ENCODE data around the gene GPR37.

GPR37 gene

GRCh38 chr7:124758327-124758726 lies 7.3 kb downstream of the GPR37 start:
- no peaks in the 10 kb centered on the region for H3K9me3 ChIP-seq (ENCODE audit: low read length)
- TF ChIP-seq CTCF (IDR thresholded peaks at IDR 0.05; ENCODE audit: low read length) (no peak), EZH2 (IDR thresholded peaks at IDR 0.05; ENCODE audit: borderline replicate concordance, low read length) (no peak)
- no peaks in the 10 kb centered on the region for H3K9me2 ChIP-seq (ENCODE audit: low read depth, low read length)
- H3K4me2 ChIP-seq (ENCODE audit: low read length), result no peak overlapping the region
- H3K79me2 ChIP-seq (ENCODE audit: insufficient read depth, low read length), result no peaks in the 10 kb centered on the region
- no peaks in the 10 kb centered on the region for H4K20me1 ChIP-seq (ENCODE audit: insufficient read depth, low read length)
- no peaks in the 10 kb centered on the region for H3K36me3 ChIP-seq (ENCODE audit: insufficient read depth, low read length)
- H3F3A ChIP-seq (ENCODE audit: insufficient read depth, low read length), result no peaks in the 10 kb centered on the region
- no peak overlapping the region for H3K9ac ChIP-seq (ENCODE audit: low read length)
- H2AFZ ChIP-seq (ENCODE audit: low read length), result no peak overlapping the region
- no peak overlapping the region for H3K27ac ChIP-seq (ENCODE audit: low read depth, low read length, poor library complexity, severe bottlenecking)
- no peaks in the 10 kb centered on the region for H3K4me1 ChIP-seq (ENCODE audit: insufficient read depth, low read length, severe bottlenecking)
- H3K27me3 ChIP-seq (ENCODE audit: insufficient read depth, low read length), result no peaks in the 10 kb centered on the region
- H3K4me3 ChIP-seq (ENCODE audit: low read depth, low read length, poor library complexity, severe bottlenecking), result no peak overlapping the region

DNA sequence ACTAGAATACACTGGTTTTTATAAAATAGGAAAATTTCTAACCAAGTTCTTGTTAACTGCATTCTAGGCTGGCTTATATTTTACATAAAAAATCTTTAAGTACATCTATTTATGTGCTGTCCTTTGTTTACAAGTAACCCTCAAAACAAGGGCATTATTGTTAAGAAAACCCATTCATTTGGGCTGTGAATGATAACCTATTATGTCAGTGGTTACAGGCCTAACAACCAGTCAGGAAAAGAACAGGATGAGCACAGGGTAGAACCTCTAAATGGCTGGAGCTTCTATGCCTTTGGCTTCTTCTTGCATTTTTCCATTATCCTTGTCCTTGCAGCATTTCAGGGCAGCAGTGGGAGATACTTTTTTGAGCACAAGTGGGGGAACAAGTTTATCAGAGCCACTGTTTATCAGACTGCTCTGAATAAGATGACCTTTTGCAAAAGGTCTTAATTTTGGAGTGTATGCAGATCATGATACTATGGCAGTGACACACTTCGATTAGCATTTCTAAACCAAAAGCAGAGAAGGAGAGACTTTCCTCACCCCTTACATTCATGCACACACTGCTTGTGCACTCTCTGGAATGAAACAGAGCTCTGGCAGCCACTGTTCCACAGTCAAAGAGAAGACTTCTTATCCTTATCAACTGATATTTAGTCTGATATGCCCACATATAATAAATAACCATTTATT lies 10.9 kb downstream of the GPR37 start:
- Histone ChIP-seq H3K79me2 (ENCODE audit: insufficient read depth, low read length) (no peaks in the 10 kb centered on the region), H3K27ac (ENCODE audit: low read depth, low read length, poor library complexity, severe bottlenecking) (no peak overlapping the region), H2AFZ (ENCODE audit: low read length) (no peak overlapping the region), H3K36me3 (ENCODE audit: insufficient read depth, low read length) (no peaks in the 10 kb centered on the region), H4K20me1 (ENCODE audit: insufficient read depth, low read length) (no peaks in the 10 kb centered on the region), H3K4me2 (ENCODE audit: low read length) (no peak overlapping the region), H3K4me1 (ENCODE audit: insufficient read depth, low read length, severe bottlenecking) (no peaks in the 10 kb centered on the region), H3F3A (ENCODE audit: insufficient read depth, low read length) (no peaks in the 10 kb centered on the region), H3K9me2 (ENCODE audit: low read depth, low read length) (no peaks in the 10 kb centered on the region), H3K9me3 (ENCODE audit: low read length) (no peaks in the 10 kb centered on the region), H3K27me3 (ENCODE audit: insufficient read depth, low read length) (no peaks in the 10 kb centered on the region), H3K9ac (ENCODE audit: low read length) (no peak overlapping the region), H3K4me3 (ENCODE audit: low read depth, low read length, poor library complexity, severe bottlenecking) (no peak overlapping the region)
- TF ChIP-seq CTCF (IDR thresholded peaks at IDR 0.05; ENCODE audit: low read length), result no peak

- H3K4me3 ChIP-seq (ENCODE audit: low read depth, low read length, poor library complexity, severe bottlenecking), result no peak overlapping the region
- H3K4me1 ChIP-seq (ENCODE audit: insufficient read depth, low read length, severe bottlenecking), result no peaks in the 10 kb centered on the region
- H3K79me2 ChIP-seq (ENCODE audit: insufficient read depth, low read length), result no peaks in the 10 kb centered on the region
- H3K27ac ChIP-seq (ENCODE audit: low read depth, low read length, poor library complexity, severe bottlenecking), result no peak overlapping the region
- no peaks in the 10 kb centered on the region for H3K27me3 ChIP-seq (ENCODE audit: insufficient read depth, low read length)
- no peak overlapping the region for H3K4me2 ChIP-seq (ENCODE audit: low read length)
- no peak overlapping the region for H2AFZ ChIP-seq (ENCODE audit: low read length)
- no peak overlapping the region for H3K9ac ChIP-seq (ENCODE audit: low read length)
- H3F3A ChIP-seq (ENCODE audit: insufficient read depth, low read length), result no peaks in the 10 kb centered on the region
- H3K9me2 ChIP-seq (ENCODE audit: low read depth, low read length), result no peaks in the 10 kb centered on the region
- TF ChIP-seq EZH2 (IDR thresholded peaks at IDR 0.05; ENCODE audit: borderline replicate concordance, low read length) (no peak), CTCF (IDR thresholded peaks at IDR 0.05; ENCODE audit: low read length) (no peak)
- no peaks in the 10 kb centered on the region for H4K20me1 ChIP-seq (ENCODE audit: insufficient read depth, low read length)
- no peaks in the 10 kb centered on the region for H3K9me3 ChIP-seq (ENCODE audit: low read length)
- no peaks in the 10 kb centered on the region for H3K36me3 ChIP-seq (ENCODE audit: insufficient read depth, low read length)
These were observed 13.3 kb downstream of the GPR37 start for GRCh38 chr7:124752310-124752709.

Data from OCI-LY1 (cell line).